Stimulated activated CD4-positive, alpha-beta T cell treated with anti-CD3 and anti-CD28 coated beads, Interleukin-1b, Interleukin-23, amount 100 ng/mL, for 24 hours (primary cell): ENCODE measurements around the gene DMKN.

Experiments used
- DNase-seq, 4 experiments: peaks; one replicate each; pipeline ENCODE4 v3.0.0-alpha.2; 2020; ENCODE audit warnings: low read depth in 4 of 4, low spot score in 1 of 4

The DMKN gene

GRCh38 chr19:35549879-35550523, 36.6 kb upstream of the DMKN start:
- no peak for DNase-seq

- DNase-seq, result peak; percentile 32 to 43 (median 36)
Measured at GRCh38 chr19:35549174-35549788, 35.8 kb upstream of the DMKN start.

GRCh38 chr19:35546532-35546931, 33.1 kb upstream of the DMKN start:
- DNase-seq, result no peak

DNA sequence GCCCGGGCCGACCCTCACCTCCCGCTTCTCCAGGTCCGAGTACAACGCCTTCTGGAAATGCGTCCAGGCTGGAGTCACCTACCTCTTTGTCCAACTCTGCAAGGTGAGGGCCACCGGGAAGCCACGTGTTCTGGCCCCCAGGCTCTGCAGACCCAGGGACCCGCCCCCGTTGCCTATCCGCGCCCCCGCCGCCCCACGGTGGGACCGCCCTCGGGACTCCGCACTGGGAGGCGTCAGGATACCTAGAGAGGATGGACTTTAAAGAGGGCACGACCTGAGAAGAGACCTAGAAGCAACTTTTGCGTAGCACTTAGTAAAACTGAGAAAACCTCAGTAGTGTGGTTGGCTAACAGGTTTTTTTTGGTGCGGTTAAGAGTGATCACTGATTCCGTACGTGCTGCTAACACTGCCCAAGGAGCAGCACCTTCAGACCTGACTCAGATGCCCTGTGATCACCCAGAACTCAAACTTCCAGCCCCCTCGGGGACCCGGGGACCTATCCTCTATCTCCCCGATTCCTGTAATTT, 32.5 kb upstream of the DMKN start:
- peak; percentile 21 to 77 (median 46) for DNase-seq

- DNase-seq, result peak; percentile 62 to 88 (median 72)
Measured at GRCh38 chr19:35545001-35545854, 31.8 kb upstream of the DMKN start, which contains the start of gene TMEM147. TSS of gene TMEM147 (plus strand) at chr19:35545626. CDS start at chr19:35545740, 114 bp downstream.

- no peak for DNase-seq
Measured at GRCh38 chr19:35544110-35544802, 30.8 kb upstream of the DMKN start.

- DNase-seq, result no peak
Measured at GRCh38 chr19:35543280-35544109, 30.0 kb upstream of the DMKN start.

DNA sequence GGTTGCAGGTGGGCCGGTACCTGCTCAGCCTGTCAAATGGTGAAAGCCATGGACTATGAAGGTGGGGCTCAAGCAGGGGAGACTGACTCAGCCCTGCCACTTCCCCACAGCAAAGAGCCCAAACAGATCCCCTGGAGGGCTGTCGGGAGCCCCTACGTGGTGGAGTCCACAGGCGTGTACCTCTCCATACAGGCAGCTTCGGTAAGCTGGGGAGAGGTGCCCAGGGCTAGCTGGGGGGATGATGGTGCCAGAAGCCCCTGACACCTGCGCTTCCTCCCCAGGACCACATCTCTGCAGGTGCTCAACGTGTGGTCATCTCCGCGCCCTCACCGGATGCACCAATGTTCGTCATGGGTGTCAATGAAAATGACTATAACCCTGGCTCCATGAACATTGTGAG, 28.8 kb upstream of the DMKN start:
- no peak for DNase-seq

- no peak for DNase-seq
Measured at GRCh38 chr19:35540356-35540927, 27.0 kb upstream of the DMKN start.

- DNase-seq, result no peak
Measured at GRCh38 chr19:35539850-35540249, 26.4 kb upstream of the DMKN start.

DNA sequence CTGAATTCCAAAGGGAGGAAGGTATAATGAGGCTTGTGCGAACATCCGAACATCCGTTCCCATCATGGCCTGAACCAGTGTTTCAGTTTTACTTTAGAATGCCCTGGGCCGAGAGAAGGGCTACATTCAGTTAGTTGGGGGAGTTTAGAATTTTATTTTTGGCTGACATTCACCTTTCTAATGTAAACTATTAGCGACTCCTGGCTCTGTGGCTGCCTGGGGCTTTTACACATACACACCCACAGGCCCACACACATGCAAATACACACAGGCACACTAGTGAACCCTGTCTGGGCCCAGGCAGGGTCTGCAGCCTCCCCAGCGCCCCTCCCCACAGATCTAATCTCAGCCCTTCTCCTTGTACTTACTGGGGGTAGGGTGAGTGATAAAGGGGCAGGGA, 25.9 kb upstream of the DMKN start:
- DNase-seq, result no peak

- DNase-seq, result no peak
Measured at GRCh38 chr19:35534803-35535480, 21.5 kb upstream of the DMKN start.

DNA sequence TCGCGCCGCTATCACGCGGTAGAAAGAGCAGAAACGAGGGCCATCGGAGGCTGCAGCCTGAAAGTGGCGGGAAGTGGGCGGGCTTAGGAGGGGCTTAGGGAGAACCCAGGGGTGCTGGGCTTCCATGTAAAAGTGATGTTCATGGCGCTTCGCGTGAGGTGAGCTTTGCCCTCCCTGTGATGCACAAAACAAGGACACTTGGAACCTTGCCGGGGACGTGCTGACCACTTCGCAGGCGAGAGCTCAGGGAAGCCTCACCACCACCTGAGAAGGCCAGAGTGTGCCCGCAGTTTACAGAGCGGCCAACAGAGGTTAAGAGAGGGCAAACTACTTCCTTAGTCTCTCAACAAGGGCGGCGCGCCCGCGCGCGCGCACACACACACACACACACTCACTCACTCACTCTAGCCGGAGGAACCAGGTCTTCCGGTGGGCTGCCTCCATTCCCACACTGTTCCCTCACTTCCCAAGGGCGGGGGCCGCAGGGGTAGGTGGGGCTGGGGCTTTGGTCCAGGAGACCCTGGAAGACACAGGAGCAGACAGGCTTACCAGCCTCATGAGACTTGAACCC, 20.5 kb upstream of the DMKN start:
- peak in 1 of 4 experiments; percentile 25 for DNase-seq

GRCh38 chr19:35533201-35533821, 19.9 kb upstream of the DMKN start, which contains the start of gene GAPDHS:
TSS of gene GAPDHS (plus strand) at chr19:35533456. CDS start at chr19:35533528, 72 bp downstream.
- DNase-seq, result no peak

DNA sequence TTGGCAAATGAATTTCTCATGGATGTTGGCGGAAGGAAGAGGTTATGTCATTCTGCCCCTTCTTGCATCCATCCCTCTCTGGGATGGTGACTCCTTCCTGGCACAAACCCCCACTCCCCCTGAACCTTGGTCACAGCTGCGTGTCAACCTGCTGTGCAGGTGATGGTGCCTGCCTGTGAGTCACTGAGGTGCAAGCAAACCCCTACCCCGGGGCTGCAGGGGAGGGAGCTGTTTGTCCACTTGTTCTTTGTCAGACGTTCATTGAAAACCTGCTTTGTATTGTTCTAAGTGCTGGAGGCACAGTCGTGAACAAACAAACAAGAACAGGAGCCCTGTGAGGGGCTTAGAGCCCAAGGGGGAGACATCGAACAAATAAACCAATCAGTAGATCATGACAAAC, 17.8 kb upstream of the DMKN start:
- DNase-seq, result no peak

- no peak for DNase-seq
Measured at GRCh38 chr19:35529241-35530218, 16.1 kb upstream of the DMKN start.
